PC-9 (cell line): ENCODE measurements around the gene XPO5.

ENCODE experiments used
- CTCF ChIP-seq: fragments of 200-600 bp; sonication (generic); conservative IDR thresholded peaks from 2 replicates; pipeline ENCODE4 v1.6.1; 2017; ENCODE audit warnings: mixed run types, antibody characterized with exemption, mild to moderate bottlenecking, moderate library complexity
- EZH2 ChIP-seq: fragments of 200-600 bp; sonication (generic); IDR thresholded peaks from 2 replicates; pipeline ENCODE4 v1.8.0; 2017; ENCODE audit warnings: antibody characterized with exemption, low read depth

- no peak for TF ChIP-seq CTCF
- TF ChIP-seq EZH2: no peak
These were observed 72.4 kb downstream of the XPO5 start for GRCh38 chr6:43503443-43503842.
